SK-N-SH (cell line): Measurements from ENCODE around the gene SLC39A9. TPM values are rescaled to one million over a fixed set of nuclear protein-coding genes. Genes with fewer than 3 reads are reported as not detected.

ENCODE experiments used
- CTCF ChIA-PET: fragments of 300-600, 350-600 bp; formaldehyde crosslinking; extraction: SDS; loops from one replicate; lab custom pipeline; 2021; lab: Yijun Ruan, JAX
- POLR2A ChIA-PET: fragments of 350-600 bp; sonication (Branson Sonifier 250); formaldehyde crosslinking; extraction: SDS; loops from one replicate; lab custom pipeline; 2020; ENCODE audit warnings: antibody characterized with exemption, inconsistent platforms; lab: Yijun Ruan, JAX
- DNase-seq: peaks from one replicate; pipeline ENCODE4 v3.0.0; 2012
- H2AFZ ChIP-seq: fragments of 200-600 bp; sonication (generic); 2 replicates; pipeline ENCODE4 v1.8.1; 2016; ENCODE audit warnings: antibody characterized with exemption, mild to moderate bottlenecking, low read depth
- H3F3A ChIP-seq: fragments of 200-600 bp; sonication (generic); replicated peaks from 2 replicates; pipeline ENCODE3; 2016; ENCODE audit warnings: antibody characterized with exemption, mild to moderate bottlenecking; ENCODE audit not compliant: insufficient read depth
- H3K27ac ChIP-seq, 2 experiments: fragments of 200-500 bp in 1 of 2; fragments of 200-600 bp in 1 of 2; sonication (Bioruptor generic) in 1 of 2; sonication (generic), shearing (Covaris generic) in 1 of 2; 2 replicates each; pipeline versions ENCODE4 v1.5.1 to v1.6.1; 2014 to 2016; ENCODE audit warnings: low read depth in 2 of 2, inconsistent platforms in 1 of 2, low read length in 1 of 2, mild to moderate bottlenecking in 1 of 2, mixed read lengths in 1 of 2
- H3K27me3 ChIP-seq: fragments of 200-600 bp; sonication (generic), shearing (Covaris generic); 2 replicates; pipeline ENCODE4 v1.6.1; 2016; ENCODE audit warnings: mixed run types; ENCODE audit not compliant: insufficient read depth
- H3K36me3 ChIP-seq, 2 experiments: fragments of 200-500 bp in 1 of 2; fragments of 200-600 bp in 1 of 2; sonication (Bioruptor generic) in 1 of 2; sonication (generic) in 1 of 2; replicated peaks in 1 of 2; 2 replicates each; pipeline versions ENCODE3 to v1.5.1; 2014 to 2016; ENCODE audit warnings: low read length in 1 of 2, mild to moderate bottlenecking in 1 of 2; ENCODE audit not compliant: insufficient read depth in 2 of 2, control insufficient read depth in 1 of 2
- H3K4me1 ChIP-seq, 2 experiments: fragments of 200-500 bp in 1 of 2; fragments of 200-600 bp in 1 of 2; sonication (Bioruptor generic) in 1 of 2; sonication (generic), shearing (Covaris generic) in 1 of 2; 2 replicates each; pipeline versions ENCODE4 v1.5.1 to v1.6.1; 2014 to 2016; ENCODE audit warnings: low read depth in 1 of 2, low read length in 1 of 2, mixed run types in 1 of 2; ENCODE audit not compliant: insufficient read depth in 2 of 2, control insufficient read depth in 1 of 2
- H3K4me2 ChIP-seq: fragments of 200-600 bp; sonication (generic), shearing (Covaris generic); 2 replicates; pipeline ENCODE4 v1.6.1; 2017; ENCODE audit warnings: mixed run types
- H3K4me3 ChIP-seq, 2 experiments: fragments of 200-500 bp in 1 of 2; fragments of 200-600 bp in 1 of 2; sonication (Bioruptor generic) in 1 of 2; sonication (generic), shearing (Covaris generic) in 1 of 2; 2 replicates each; pipeline versions ENCODE4 v1.5.1 to v1.8.1; 2014 to 2016; ENCODE audit warnings: low read depth in 2 of 2, inconsistent platforms in 1 of 2, low read length in 1 of 2, mild to moderate bottlenecking in 1 of 2, mixed read lengths in 1 of 2, moderate library complexity in 1 of 2
- H3K79me2 ChIP-seq: fragments of 200-600 bp; sonication (generic); 2 replicates; pipeline ENCODE4 v1.8.1; 2017; ENCODE audit warnings: mild to moderate bottlenecking; ENCODE audit not compliant: insufficient read depth
- H3K9ac ChIP-seq: fragments of 200-600 bp; sonication (generic); 2 replicates; pipeline ENCODE4 v1.6.1; 2017; ENCODE audit warnings: mixed run types
- H3K9me2 ChIP-seq: fragments of 200-600 bp; sonication (generic); 2 replicates; pipeline ENCODE4 v1.6.1; 2017; ENCODE audit warnings: mixed run types
- H3K9me3 ChIP-seq: fragments of 200-600 bp; sonication (generic); 2 replicates; pipeline ENCODE4 v1.6.1; 2017; ENCODE audit warnings: mixed run types, mild to moderate bottlenecking, moderate library complexity
- H4K20me1 ChIP-seq: fragments of 200-600 bp; sonication (generic); 2 replicates; pipeline ENCODE4 v1.6.1; 2017; ENCODE audit warnings: mild to moderate bottlenecking, mixed run types; ENCODE audit not compliant: insufficient read depth
- EP300 ChIP-seq, 2 experiments: IDR thresholded peaks; 2 replicates each; pipeline versions ENCODE4 v1.4.0 to v1.6.1; 2012; ENCODE audit warnings: borderline replicate concordance in 1 of 2, low read depth in 1 of 2, low read length in 1 of 2
- EZH2phosphoT487 ChIP-seq: fragments of 200-600 bp; sonication (generic); IDR thresholded peaks from 2 replicates; pipeline ENCODE4 v1.6.1; 2017; ENCODE audit warnings: low read depth, mixed run types, mild to moderate bottlenecking, antibody characterized with exemption, moderate library complexity, borderline replicate concordance
- IRF3 ChIP-seq: fragments of 150-350 bp; IDR thresholded peaks from 2 replicates; pipeline ENCODE4 v1.6.1; 2016; ENCODE audit warnings: mild to moderate bottlenecking, low read depth, low read length
- JUND ChIP-seq: IDR thresholded peaks from 2 replicates; pipeline ENCODE4 v1.4.0; 2012
- MEF2A ChIP-seq: IDR thresholded peaks from 2 replicates; pipeline ENCODE4 v1.4.0; 2012; ENCODE audit warnings: low read depth, borderline replicate concordance
- NFIC ChIP-seq: IDR thresholded peaks from 2 replicates; pipeline ENCODE4 v1.4.0; 2012; ENCODE audit warnings: borderline replicate concordance
- NRF1 ChIP-seq: IDR thresholded peaks from 2 replicates; pipeline ENCODE4 v1.6.1; 2012; ENCODE audit warnings: low read depth, mild to moderate bottlenecking, low read length
- PBX3 ChIP-seq: IDR thresholded peaks from 2 replicates; pipeline ENCODE4; 2012
- RCOR1 ChIP-seq: fragments of 150-350 bp; IDR thresholded peaks from 2 replicates; pipeline ENCODE4 v1.6.1; 2017; ENCODE audit warnings: antibody characterized with exemption, low read length
- REST ChIP-seq: IDR thresholded peaks from 2 replicates; pipeline ENCODE4 v1.6.1; 2012; ENCODE audit warnings: mild to moderate bottlenecking, low read depth, low read length, moderate library complexity
- RFX5 ChIP-seq: IDR thresholded peaks from 2 replicates; pipeline ENCODE4 v1.6.1; 2012; ENCODE audit warnings: mild to moderate bottlenecking, improper control_type of control experiment, low read length
- WGBS: methylation state at CpG from one replicate; pipeline ENCODE4 v1.1.6; 2017; ENCODE audit warnings: low lambda C conversion rate; 5-methylcytosine and 5-hydroxymethylcytosine counted together
- polyA plus RNA-seq, 3 experiments: library from polyadenylated mRNA; depleted of rRNA; stranded (reverse); fragments of >200 nt; gene quantifications; 2 replicates each; pipeline ENCODE4 v1.2.3, GENCODE V29; 2012
- TF ChIP-seq, protein P1 (sequence below): IDR thresholded peaks from 2 replicates; pipeline ENCODE4 v1.4.0; 2012; ENCODE audit warnings: low read depth, borderline replicate concordance
- TF ChIP-seq, protein P2 (sequence below): IDR thresholded peaks from 2 replicates; pipeline ENCODE4 v1.4.0; 2012; ENCODE audit warnings: low read depth, borderline replicate concordance

Gene SLC39A9
- polyA plus RNA-seq, 1 of the 3 experiments (the other 2 are of a cell fraction): 39.8 TPM

DNA sequence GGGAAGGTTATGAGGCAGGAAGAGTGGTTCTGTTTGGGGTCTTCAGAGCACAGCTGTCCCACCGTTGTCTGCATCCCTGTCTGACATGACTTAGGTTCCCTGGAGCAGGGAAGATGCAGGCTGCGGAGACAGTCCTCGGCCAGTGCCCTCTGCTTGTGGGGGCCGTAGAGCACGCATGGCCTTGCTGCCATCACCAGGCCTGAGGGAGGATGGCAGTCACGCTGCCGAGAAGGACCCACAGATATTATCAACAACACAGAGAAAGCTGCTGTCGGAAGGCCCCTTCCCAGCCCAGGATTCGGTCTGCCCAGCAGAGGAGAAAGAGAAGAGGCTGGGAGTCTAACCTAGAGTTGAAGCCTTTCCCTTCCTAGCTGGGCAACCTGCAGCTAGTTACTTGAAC is 35.4 kb upstream of the SLC39A9 start (continued):
- TF ChIP-seq REST (no peak), RCOR1 (0 out of 2 replicates have a peak, but pooled peaks have one; percentile 22), EP300 (IDR thresholded peaks at IDR 0.05; ENCODE audit: borderline replicate concordance in 1 of 2, low read depth in 1 of 2, low read length in 1 of 2) (no peak)

GRCh38 chr14:69363964-69364363 is 34.5 kb upstream of the SLC39A9 start:
- WGBS: 85% methylated on average over 4 of the region's 4 CpGs
- Histone ChIP-seq H3K9me2 (no peaks in the 10 kb centered on the region), H3K79me2 (no peaks in the 10 kb centered on the region), H3K4me2 (no peak overlapping the region), H3K27ac (no peak overlapping the region), H3F3A (no peaks in the 10 kb centered on the region), H3K36me3 (peaks cover 0 to 3% of the 10 kb centered on the region in 2 experiments), H2AFZ (no peak overlapping the region), H3K9me3 (no peaks in the 10 kb centered on the region), H3K9ac (no peak overlapping the region), H3K4me3 (no peak overlapping the region), H3K4me1 (peaks cover 0 to 7% of the 10 kb centered on the region in 2 experiments; a peak in 1 of 4 replicates), H3K27me3 (no peaks in the 10 kb centered on the region), H4K20me1 (no peaks in the 10 kb centered on the region)
- ChIA-PET POLR2A (no interaction called here), CTCF (interaction anchor here (1.0 to 9.0 kb wide), 14 partner anchors 13 to 234 kb away, joined by 3 to 92 read pairs (median 10); partner anchors contain the start of gene GALNT16)
- no peak for DNase-seq
- TF ChIP-seq, protein P1, sequence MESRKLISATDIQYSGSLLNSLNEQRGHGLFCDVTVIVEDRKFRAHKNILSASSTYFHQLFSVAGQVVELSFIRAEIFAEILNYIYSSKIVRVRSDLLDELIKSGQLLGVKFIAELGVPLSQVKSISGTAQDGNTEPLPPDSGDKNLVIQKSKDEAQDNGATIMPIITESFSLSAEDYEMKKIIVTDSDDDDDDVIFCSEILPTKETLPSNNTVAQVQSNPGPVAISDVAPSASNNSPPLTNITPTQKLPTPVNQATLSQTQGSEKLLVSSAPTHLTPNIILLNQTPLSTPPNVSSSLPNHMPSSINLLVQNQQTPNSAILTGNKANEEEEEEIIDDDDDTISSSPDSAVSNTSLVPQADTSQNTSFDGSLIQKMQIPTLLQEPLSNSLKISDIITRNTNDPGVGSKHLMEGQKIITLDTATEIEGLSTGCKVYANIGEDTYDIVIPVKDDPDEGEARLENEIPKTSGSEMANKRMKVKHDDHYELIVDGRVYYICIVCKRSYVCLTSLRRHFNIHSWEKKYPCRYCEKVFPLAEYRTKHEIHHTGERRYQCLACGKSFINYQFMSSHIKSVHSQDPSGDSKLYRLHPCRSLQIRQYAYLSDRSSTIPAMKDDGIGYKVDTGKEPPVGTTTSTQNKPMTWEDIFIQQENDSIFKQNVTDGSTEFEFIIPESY: no peak

DNA sequence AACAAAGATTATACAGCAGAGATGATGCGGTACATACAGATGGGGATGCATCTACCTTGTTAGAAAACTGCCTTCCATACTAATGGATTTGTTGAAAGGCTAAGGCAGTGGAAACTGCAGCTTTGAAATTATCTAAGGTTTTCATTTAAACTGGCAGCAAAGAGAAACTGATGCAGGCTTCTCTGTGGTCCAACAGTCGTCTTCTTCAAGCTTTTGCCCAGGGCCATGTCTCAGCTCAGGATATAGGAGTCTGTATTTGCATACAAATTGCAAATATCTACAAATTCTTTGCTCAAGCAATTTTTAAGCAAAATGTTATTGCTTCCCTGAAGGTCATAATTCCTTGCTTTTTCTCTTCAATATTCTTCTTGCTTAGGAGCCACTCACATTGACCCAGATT is 34.1 kb upstream of the SLC39A9 start:
- H3K79me2 ChIP-seq: no peaks in the 10 kb centered on the region
- no peak overlapping the region for H3K9ac ChIP-seq
- H3K4me1 ChIP-seq: peaks cover 0 to 7% of the 10 kb centered on the region in 2 experiments; a peak in 1 of 4 replicates
- H3F3A ChIP-seq: no peaks in the 10 kb centered on the region
- 86% methylated on average over 2 of the region's 2 CpGs for WGBS
- H3K4me2 ChIP-seq: no peak overlapping the region
- H4K20me1 ChIP-seq: no peaks in the 10 kb centered on the region
- no peak overlapping the region for H3K27ac ChIP-seq
- no peaks in the 10 kb centered on the region for H3K9me2 ChIP-seq
- ChIA-PET POLR2A (no interaction called here), CTCF (interaction anchor here (1.0 to 9.0 kb wide), 6 partner anchors 77 to 132 kb away, joined by 3 to 92 read pairs (median 14); partner anchors contain the start of gene GALNT16)
- H3K9me3 ChIP-seq: no peaks in the 10 kb centered on the region
- no peaks in the 10 kb centered on the region for H3K27me3 ChIP-seq
- H3K4me3 ChIP-seq: no peak overlapping the region
- no peak for DNase-seq
- no peak overlapping the region for H2AFZ ChIP-seq
- H3K36me3 ChIP-seq: no peaks in the 10 kb centered on the region
- TF ChIP-seq JUND: no peak
- TF ChIP-seq, protein P1: no peak
- no peak for TF ChIP-seq EZH2phosphoT487
- TF ChIP-seq NRF1: no peak
- no peak for TF ChIP-seq RFX5
- TF ChIP-seq MEF2A: no peak
- TF ChIP-seq NFIC: no peak
- TF ChIP-seq IRF3: no peak
- TF ChIP-seq, protein P2, sequence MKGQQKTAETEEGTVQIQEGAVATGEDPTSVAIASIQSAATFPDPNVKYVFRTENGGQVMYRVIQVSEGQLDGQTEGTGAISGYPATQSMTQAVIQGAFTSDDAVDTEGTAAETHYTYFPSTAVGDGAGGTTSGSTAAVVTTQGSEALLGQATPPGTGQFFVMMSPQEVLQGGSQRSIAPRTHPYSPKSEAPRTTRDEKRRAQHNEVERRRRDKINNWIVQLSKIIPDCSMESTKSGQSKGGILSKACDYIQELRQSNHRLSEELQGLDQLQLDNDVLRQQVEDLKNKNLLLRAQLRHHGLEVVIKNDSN: no peak
- no peak for TF ChIP-seq PBX3
